ENCODE measurements around the gene CCDC92.

CCDC92 gene

DNA sequence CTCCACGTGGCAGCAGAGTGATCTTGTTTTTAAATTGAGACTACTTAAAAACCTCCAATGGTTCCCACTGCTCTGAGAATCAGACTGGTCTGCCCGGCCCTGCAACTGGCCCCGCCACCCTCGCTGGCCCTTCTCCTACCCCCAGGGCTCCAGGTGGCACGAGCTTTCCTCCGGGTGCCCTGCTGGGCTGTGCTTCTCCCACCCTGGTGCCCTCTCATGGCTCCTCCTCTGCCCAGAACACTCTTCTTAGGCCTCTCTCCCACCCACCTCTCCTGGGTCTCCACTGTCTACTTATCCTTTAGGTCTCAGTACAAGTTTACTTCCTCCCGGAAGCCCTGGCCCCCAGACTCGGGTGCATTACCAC, 26.5 kb downstream of the CCDC92 start:
- DNase-seq (ENCODE audit: low read depth, low spot score) = no peak
- no peak overlapping the region for H3K4me3 ChIP-seq

GRCh38 chr12:123945287-123946151, 27.1 kb downstream of the CCDC92 start:
- Histone ChIP-seq H3K9ac (ENCODE audit: insufficient read length) (no peak overlapping the region), H3K36me3 (ENCODE audit: insufficient read depth, low read length) (peaks cover 13% of the 10 kb centered on the region; the same call in 1 of the 2 replicates), H3K27ac (no peak overlapping the region), H3K9me3 (ENCODE audit: low read depth, low read length) (no peaks in the 10 kb centered on the region), H3K4me3 (no peak overlapping the region)
- TF ChIP-seq POLR2AphosphoS5 (IDR thresholded peaks at IDR 0.05; ENCODE audit: borderline replicate concordance, low read depth, low read length) = no peak
- no peak for TF ChIP-seq EZH2 (IDR thresholded peaks at IDR 0.05)
- TF ChIP-seq FOXP2 (optimal IDR thresholded peaks at IDR 0.05; ENCODE audit: control extremely low read depth, extremely low read length, insufficient read depth) = no peak
- no peak for DNase-seq (ENCODE audit: low read depth, low spot score)

More for the DNA sequence above, 26.5 kb downstream of the CCDC92 start:
- TF ChIP-seq FOXP2 (optimal IDR thresholded peaks at IDR 0.05; ENCODE audit: control extremely low read depth, extremely low read length, insufficient read depth) (no peak), POLR2AphosphoS5 (IDR thresholded peaks at IDR 0.05; ENCODE audit: borderline replicate concordance, low read depth, low read length) (no peak), EZH2 (IDR thresholded peaks at IDR 0.05) (no peak)
- no peaks in the 10 kb centered on the region for H3K9me3 ChIP-seq (ENCODE audit: low read depth, low read length)
- no peak overlapping the region for H3K27ac ChIP-seq
- H3K9ac ChIP-seq (ENCODE audit: insufficient read length) = no peak overlapping the region
- H3K36me3 ChIP-seq (ENCODE audit: insufficient read depth, low read length) = peaks cover 13% of the 10 kb centered on the region; the same call in 1 of the 2 replicates

- Histone ChIP-seq H3K36me3 (ENCODE audit: insufficient read depth, low read length) (peaks cover 13% of the 10 kb centered on the region; the same call in 1 of the 2 replicates), H3K9ac (ENCODE audit: insufficient read length) (no peak overlapping the region), H3K27ac (no peak overlapping the region), H3K9me3 (ENCODE audit: low read depth, low read length) (no peaks in the 10 kb centered on the region), H3K4me3 (no peak overlapping the region)
- no peak for TF ChIP-seq EZH2 (IDR thresholded peaks at IDR 0.05)
- DNase-seq (ENCODE audit: low read depth, low spot score) = no peak
These were observed 27.9 kb downstream of the CCDC92 start for GRCh38 chr12:123944696-123945095.

DNA sequence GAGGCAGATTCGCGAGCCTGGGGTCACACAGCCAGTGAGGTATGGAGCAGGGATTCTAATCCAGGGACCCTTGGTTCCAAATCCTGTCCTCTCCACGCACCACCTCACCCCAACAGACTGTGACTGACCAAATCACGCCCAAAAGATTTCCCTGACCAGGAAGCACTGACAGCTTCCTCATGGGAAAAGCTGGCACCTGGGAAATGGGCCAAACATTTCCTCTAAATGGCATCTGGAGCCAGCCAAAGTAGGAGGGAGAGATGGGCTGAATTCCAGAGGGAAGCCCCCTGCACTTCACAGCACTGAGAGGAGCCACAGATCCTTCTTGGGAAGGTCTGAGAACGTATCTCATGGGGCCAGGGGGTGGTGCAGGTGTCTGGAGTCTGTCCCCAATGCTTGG, 28.8 kb downstream of the CCDC92 start:
- no peak overlapping the region for H3K4me3 ChIP-seq
- no peak for TF ChIP-seq FOXP2 (optimal IDR thresholded peaks at IDR 0.05; ENCODE audit: control extremely low read depth, extremely low read length, insufficient read depth)
- no peak for TF ChIP-seq EZH2 (IDR thresholded peaks at IDR 0.05)
- no peaks in the 10 kb centered on the region for H3K9me3 ChIP-seq (ENCODE audit: low read depth, low read length)
- no peak overlapping the region for H3K27ac ChIP-seq
- H3K36me3 ChIP-seq (ENCODE audit: insufficient read depth, low read length) = peaks cover 13% of the 10 kb centered on the region; the same call in 1 of the 2 replicates
- H3K9ac ChIP-seq (ENCODE audit: insufficient read length) = no peak overlapping the region
- DNase-seq (ENCODE audit: low read depth, low spot score) = no peak

DNA sequence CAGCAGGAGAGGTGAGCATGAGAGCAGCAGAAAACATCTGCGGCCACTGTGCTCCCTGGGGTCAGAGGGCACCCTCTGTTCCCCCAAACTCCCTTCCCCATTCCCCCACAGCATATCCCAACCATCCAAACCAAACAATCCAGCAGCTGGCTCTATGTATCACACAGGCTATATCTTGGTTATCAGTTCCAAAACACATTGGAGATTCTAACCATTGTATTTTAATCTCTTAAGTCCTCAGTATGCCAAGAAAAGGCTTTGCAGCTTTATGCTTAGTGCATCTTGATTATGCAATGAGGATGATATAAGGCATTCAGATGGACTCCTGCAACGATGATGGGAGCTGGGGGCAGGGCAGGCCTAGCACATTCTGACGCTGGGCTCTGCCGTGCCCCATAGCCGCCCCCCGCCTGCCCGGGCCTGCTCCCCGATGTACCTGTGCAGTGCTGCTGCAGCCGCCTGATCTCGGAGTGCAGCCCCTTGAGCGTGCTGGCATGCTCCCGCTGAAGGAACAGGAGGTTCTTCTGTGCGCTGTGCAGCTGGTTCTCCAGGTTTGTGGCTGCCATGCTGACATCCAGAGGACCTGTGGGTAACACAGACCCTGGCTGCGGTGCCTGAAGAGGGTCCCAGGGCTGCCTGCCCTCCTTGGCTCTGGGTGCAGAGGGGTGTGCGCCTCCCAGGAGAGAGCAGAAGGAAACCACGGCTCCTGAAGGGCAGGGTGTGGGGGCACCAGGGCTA, 29.6 kb downstream of the CCDC92 start:
- DNase-seq (ENCODE audit: low read depth, low spot score) = no peak
- Histone ChIP-seq H3K4me3 (no peak overlapping the region), H3K27ac (no peak overlapping the region), H3K9ac (ENCODE audit: insufficient read length) (no peak overlapping the region), H3K36me3 (ENCODE audit: insufficient read depth, low read length) (peaks cover 13% of the 10 kb centered on the region; the same call in 1 of the 2 replicates), H3K9me3 (ENCODE audit: low read depth, low read length) (no peaks in the 10 kb centered on the region)
- TF ChIP-seq EZH2 (IDR thresholded peaks at IDR 0.05) (no peak), POLR2AphosphoS5 (IDR thresholded peaks at IDR 0.05; ENCODE audit: borderline replicate concordance, low read depth, low read length) (no peak), FOXP2 (optimal IDR thresholded peaks at IDR 0.05; ENCODE audit: control extremely low read depth, extremely low read length, insufficient read depth) (no peak)

- no peak overlapping the region for H3K9ac ChIP-seq (ENCODE audit: insufficient read length)
- H3K9me3 ChIP-seq (ENCODE audit: low read depth, low read length) = no peaks in the 10 kb centered on the region
- H3K27ac ChIP-seq = no peak overlapping the region
- DNase-seq (ENCODE audit: low read depth, low spot score) = no peak
- no peak overlapping the region for H3K4me3 ChIP-seq
- peaks cover 13% of the 10 kb centered on the region; the same call in 1 of the 2 replicates for H3K36me3 ChIP-seq (ENCODE audit: insufficient read depth, low read length)
- TF ChIP-seq FOXP2 (optimal IDR thresholded peaks at IDR 0.05; ENCODE audit: control extremely low read depth, extremely low read length, insufficient read depth) (no peak), POLR2AphosphoS5 (IDR thresholded peaks at IDR 0.05; ENCODE audit: borderline replicate concordance, low read depth, low read length) (no peak), EZH2 (IDR thresholded peaks at IDR 0.05) (no peak)
These were observed 30.4 kb downstream of the CCDC92 start for GRCh38 chr12:123942238-123942653.

DNA sequence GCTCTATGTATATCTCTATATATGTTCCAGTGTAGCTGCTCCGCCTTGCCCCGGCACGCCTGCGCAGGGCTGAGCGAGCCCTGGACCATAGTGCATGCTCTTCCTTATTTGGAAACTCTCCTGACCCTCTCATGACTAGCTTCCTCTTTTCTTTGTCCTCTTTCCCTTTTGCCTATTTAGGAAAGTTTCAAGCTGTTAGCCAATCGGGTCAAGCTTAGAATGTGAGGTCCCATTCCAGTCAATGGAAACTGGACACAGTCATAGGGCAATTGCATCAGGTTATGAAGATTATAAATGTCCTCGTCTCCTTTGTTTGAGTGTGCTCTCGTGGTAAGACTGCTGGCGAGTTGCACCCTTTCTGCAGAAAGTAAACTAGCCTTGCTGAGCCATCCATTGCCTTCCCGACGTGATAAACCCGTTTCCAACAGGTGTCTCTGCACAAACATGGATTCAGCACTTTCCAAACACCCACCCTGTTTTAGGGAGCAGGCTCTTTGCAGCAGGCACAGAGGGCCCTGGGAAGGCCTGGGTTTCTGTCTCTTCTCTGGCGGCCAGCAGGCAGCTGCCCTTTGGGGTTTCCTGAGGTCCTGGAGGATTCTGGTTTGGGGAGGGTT, 30.9 kb downstream of the CCDC92 start:
- Histone ChIP-seq H3K27ac (no peak overlapping the region), H3K4me3 (no peak overlapping the region), H3K36me3 (ENCODE audit: insufficient read depth, low read length) (peaks cover 13% of the 10 kb centered on the region; the same call in 1 of the 2 replicates), H3K9me3 (ENCODE audit: low read depth, low read length) (no peaks in the 10 kb centered on the region), H3K9ac (ENCODE audit: insufficient read length) (no peak overlapping the region)
- no peak for DNase-seq (ENCODE audit: low read depth, low spot score)
- TF ChIP-seq EZH2 (IDR thresholded peaks at IDR 0.05) (no peak), FOXP2 (optimal IDR thresholded peaks at IDR 0.05; ENCODE audit: control extremely low read depth, extremely low read length, insufficient read depth) (no peak)

DNA sequence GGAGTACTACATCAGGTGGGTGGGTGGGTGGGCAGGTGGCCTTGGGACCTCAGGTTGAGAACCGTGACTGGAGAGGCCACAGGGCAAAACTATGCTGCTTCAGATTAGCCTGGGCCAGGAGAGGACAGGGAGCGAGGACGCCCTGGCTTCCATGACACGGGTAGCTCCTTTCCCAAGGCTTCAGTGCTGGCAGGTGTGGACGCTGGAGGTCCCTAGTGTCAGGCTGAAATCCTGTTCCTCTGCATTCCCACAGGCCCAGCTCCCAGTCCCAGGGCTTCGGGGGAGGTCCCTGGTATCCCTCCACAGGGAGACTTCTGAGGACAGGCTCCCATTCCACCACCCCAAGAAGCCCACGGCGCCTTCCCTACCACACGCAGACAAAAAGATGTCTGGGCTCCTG, 31.6 kb downstream of the CCDC92 start:
- Histone ChIP-seq H3K36me3 (ENCODE audit: insufficient read depth, low read length) (peaks cover 13% of the 10 kb centered on the region; the same call in 1 of the 2 replicates), H3K9me3 (ENCODE audit: low read depth, low read length) (no peaks in the 10 kb centered on the region), H3K27ac (no peak overlapping the region), H3K4me3 (no peak overlapping the region), H3K9ac (ENCODE audit: insufficient read length) (no peak overlapping the region)
- TF ChIP-seq FOXP2 (optimal IDR thresholded peaks at IDR 0.05; ENCODE audit: control extremely low read depth, extremely low read length, insufficient read depth) (no peak), POLR2AphosphoS5 (IDR thresholded peaks at IDR 0.05; ENCODE audit: borderline replicate concordance, low read depth, low read length) (no peak), EZH2 (IDR thresholded peaks at IDR 0.05) (no peak)
- DNase-seq (ENCODE audit: low read depth, low spot score) = no peak

Measured in SK-N-MC (cell line).